22Rv1 (cell line): Measurements from ENCODE around the gene DGCR2.

Experiments
- H3K27ac ChIP-seq: fragments of 450-650 bp; 2 replicates; pipeline ENCODE4 v1.5.1; 2017
- ZFX ChIP-seq: fragments of 450-650 bp; IDR thresholded peaks from 2 replicates; pipeline ENCODE4 v1.6.1; 2017; ENCODE audit warnings: antibody characterized with exemption, borderline replicate concordance
- TF ChIP-seq, protein P1 (sequence below): fragments of 450-650 bp; IDR thresholded peaks from 2 replicates; pipeline ENCODE4 v1.5.1; 2017; ENCODE audit warnings: mild to moderate bottlenecking

DGCR2 gene

DNA sequence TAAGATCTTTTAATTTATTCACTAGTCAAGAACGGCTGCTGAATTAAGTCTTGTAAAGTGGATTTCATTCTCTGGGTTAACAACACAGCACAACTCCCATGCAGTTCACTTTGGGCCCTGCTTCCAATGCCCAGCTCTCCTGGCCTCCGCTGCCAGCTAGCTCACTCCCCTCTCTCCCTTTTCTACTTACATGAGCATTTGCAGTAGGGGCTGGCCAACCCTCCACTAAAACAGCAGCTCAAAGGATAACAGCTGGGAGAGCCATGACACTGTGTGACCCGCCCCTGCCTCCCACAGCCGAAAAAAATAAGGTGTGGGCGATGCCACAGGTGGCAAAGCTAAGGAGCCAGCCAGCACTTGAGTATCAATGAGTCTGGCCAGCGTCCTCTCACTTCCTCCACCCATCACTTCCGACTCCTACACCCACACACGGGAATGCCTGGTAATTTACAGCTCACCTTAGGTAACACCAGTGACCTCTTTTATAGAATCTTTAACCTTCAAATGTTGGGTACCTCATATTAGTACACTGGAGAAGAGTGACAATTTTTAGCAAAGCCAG is 56.8 kb downstream of the DGCR2 start:
- no peak overlapping the region for H3K27ac ChIP-seq
- no peak for TF ChIP-seq ZFX

DNA sequence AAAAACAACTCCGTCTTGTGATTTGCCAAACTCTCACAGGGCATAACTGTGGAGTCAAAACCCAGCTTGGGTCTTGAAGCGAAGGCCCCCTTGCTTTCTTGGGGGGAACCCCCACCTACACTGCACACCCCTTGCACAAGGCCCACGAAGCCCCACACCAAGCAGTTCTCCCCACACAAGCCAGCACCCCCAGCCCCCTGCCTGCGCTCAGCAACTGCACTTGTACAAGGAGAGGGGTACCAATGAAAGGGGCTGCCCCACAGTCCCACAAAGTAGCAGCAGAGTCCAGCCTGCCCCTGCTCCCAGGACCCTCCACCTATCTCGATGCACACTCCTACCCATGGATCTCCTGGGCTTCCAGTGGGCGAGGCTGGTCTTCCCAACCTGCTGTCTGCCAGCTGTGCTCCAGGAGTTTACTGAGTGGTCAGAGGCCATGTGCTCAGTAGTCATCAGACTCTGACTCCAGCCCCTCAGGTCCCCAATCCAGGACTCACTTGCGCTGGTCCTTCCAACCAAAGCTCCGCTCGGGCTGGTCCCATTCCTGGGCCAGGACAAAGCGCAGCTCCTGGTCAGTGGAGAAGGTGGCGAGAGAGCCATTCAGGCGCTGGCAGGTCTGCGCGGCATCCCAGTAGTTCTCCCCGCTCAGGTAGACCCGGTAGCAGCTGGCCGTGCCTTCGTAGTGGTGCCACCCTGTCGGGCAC is 57.7 kb downstream of the DGCR2 start:
- TF ChIP-seq, protein P1, sequence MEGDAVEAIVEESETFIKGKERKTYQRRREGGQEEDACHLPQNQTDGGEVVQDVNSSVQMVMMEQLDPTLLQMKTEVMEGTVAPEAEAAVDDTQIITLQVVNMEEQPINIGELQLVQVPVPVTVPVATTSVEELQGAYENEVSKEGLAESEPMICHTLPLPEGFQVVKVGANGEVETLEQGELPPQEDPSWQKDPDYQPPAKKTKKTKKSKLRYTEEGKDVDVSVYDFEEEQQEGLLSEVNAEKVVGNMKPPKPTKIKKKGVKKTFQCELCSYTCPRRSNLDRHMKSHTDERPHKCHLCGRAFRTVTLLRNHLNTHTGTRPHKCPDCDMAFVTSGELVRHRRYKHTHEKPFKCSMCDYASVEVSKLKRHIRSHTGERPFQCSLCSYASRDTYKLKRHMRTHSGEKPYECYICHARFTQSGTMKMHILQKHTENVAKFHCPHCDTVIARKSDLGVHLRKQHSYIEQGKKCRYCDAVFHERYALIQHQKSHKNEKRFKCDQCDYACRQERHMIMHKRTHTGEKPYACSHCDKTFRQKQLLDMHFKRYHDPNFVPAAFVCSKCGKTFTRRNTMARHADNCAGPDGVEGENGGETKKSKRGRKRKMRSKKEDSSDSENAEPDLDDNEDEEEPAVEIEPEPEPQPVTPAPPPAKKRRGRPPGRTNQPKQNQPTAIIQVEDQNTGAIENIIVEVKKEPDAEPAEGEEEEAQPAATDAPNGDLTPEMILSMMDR, result no peak
- TF ChIP-seq ZFX, result no peak
- no peak overlapping the region for H3K27ac ChIP-seq

DNA sequence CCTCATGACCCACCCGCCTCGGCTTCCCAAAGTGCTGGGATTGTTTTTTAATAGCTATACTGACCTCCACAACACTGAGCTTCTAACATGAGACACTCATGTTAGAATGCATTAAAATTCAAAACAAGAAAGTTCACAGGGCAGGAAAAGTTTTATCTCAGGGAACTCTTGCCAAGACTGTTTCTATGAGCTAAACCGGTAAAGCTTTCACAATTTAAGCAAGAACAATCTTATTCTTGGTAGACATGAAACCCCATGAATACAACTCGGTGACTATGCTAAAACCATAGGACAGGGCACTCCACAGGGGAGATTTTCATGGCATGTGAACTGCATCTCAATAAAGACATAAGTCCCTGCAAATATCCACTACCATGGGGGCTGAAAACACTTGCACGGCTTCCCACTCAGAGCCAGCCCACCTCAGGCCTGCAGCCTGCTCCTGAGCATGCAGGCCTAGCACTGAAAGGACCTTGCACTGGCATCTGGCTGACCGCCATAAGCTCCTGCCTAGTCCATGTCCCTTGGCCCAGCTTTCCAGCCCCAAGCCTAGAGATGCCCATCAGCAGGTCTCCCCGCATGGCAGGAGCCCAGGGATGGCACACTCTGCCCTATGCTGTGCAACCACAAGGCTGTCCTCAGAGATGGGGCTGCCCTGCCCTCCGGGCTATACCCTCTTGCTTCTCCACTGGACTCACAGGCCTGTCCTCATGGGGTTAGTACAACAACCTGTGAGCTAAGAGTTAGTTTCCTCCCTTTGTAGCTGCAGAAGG is 58.4 kb downstream of the DGCR2 start:
- TF ChIP-seq, protein P1, result no peak
- TF ChIP-seq ZFX, result no peak
- H3K27ac ChIP-seq, result no peak overlapping the region

DNA sequence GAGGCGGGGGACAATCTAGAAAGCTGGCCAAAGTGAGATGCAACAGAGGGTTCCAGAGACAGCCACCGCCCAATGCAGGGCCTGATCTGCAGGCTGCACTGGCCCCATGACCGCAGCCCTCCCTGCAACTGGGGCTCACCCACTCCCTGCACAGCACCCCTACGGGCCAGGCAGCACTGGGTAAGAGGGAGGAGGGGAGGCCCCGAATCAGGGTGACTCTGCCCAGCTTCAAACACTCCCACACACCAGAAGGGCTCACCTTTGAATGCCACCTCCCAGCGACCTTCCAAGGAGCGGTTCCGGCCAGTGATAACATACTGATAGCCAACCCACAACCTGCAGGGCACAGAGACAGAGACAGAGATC is 59.3 kb downstream of the DGCR2 start:
- H3K27ac ChIP-seq, result no peak overlapping the region
- TF ChIP-seq, protein P1, result no peak
- TF ChIP-seq ZFX, result no peak

DNA sequence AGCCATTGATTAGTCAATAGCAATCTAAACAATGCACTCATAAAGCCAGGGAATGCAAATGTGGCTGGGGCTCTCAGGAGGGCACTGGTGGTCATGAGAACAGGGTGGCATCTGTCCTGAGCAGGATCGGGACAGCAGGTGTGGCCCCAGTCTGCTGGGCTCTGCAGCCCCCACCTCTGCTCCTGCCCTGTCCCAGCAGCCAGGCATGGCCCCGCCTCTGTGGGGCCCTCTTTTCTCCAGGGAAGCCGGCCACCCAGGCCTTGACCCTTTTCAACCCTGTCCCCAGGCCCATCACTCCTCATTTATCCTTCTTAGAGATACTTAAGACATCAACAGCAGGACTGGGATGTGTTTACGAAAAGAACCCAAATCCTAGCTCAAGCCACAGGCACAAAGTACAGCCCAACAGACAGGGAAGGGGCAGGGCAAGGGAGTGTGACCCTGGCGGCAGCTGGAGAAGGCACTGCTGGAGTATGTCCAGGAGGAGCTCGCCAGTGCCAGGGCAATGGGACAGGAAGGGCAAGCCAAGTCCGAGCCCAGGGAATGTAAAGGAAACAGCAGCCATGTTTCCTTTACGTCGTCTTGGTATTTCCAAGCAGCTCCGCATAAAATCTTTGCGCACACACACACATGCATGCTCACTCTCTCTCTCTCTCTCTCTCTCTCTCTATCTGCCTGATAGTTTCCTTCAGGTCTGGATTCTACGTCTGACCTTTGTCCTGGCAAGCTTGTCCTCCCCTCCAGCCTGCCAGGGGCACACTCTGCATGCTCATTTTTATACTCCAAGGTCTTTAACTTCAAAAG is 59.9 kb downstream of the DGCR2 start:
- no peak overlapping the region for H3K27ac ChIP-seq
- no peak for TF ChIP-seq ZFX
- TF ChIP-seq, protein P1, result no peak

DNA sequence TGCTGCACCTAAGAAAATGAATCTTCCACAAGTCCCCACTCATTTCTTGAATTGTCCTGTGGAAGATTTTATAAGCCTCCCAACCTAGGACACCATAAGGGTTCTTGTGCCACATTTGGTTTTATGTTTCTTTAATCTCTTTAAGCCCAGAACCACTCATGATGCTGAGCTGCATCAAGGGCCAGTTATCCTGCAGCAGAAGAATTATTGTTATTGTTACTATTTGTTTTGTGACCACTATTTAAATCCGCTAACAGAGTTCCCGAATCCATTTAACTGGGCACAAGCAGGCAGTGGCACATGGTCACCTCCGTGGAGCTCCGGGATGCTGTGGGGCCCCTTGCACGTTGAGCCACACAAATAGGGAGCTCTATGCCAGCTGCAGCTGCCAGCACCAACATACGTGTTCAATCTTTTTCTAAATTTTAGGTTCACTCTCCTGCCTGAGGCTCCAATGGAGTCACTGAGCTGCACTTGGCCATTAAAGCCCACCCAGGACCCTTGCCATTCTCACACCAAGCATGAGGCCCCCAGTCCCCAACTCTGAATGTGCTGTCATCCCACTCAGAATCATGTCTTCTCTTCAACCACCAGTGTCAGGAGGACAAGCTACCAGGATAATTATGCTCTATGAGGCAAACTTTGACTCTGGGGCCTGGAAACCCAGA is 60.6 kb downstream of the DGCR2 start:
- no peak overlapping the region for H3K27ac ChIP-seq
- TF ChIP-seq, protein P1, result no peak
- TF ChIP-seq ZFX, result no peak
